Activated CD4-positive, CD25-positive, alpha-beta regulatory T cell (primary cell): ENCODE data around the gene RIMBP2.
"Not testable (repeated sequence)": the region's sequence is repeated elsewhere in the genome, so short reads cannot be mapped to it uniquely, and the experiment has no call there.

Experiments used
- DNase-seq, 4 experiments: peaks; one replicate each; lab custom pipeline; 2025; lab: John Stamatoyannopoulos, UW

RIMBP2 gene

GRCh38 chr12:130602251-130602650 is 113.8 kb downstream of the RIMBP2 start:
- no peak for DNase-seq

- DNase-seq = no peak
Measured at GRCh38 chr12:130601327-130601726, 114.8 kb downstream of the RIMBP2 start.

- DNase-seq = no peak
Measured at GRCh38 chr12:130596241-130596640, 119.9 kb downstream of the RIMBP2 start.

GRCh38 chr12:130595566-130595965 is 120.5 kb downstream of the RIMBP2 start:
- no peak for DNase-seq

GRCh38 chr12:130593056-130593455 is 123.0 kb downstream of the RIMBP2 start:
- DNase-seq = no peak

- DNase-seq = no peak
Measured at GRCh38 chr12:130592641-130593040, 123.5 kb downstream of the RIMBP2 start.

GRCh38 chr12:130591736-130592135 is 124.4 kb downstream of the RIMBP2 start:
- DNase-seq = no peak

- DNase-seq = no peak
Measured at GRCh38 chr12:130590685-130591084, 125.4 kb downstream of the RIMBP2 start.

GRCh38 chr12:130589540-130590317 is 126.4 kb downstream of the RIMBP2 start:
- no peak for DNase-seq

- no peak for DNase-seq
Measured at GRCh38 chr12:130588696-130589539, 127.2 kb downstream of the RIMBP2 start.

- no peak for DNase-seq
Measured at GRCh38 chr12:130587966-130588365, 128.1 kb downstream of the RIMBP2 start.

GRCh38 chr12:130584475-130584874 is 131.6 kb downstream of the RIMBP2 start:
- not testable (repeated sequence) for DNase-seq

GRCh38 chr12:130583800-130584199 is 132.3 kb downstream of the RIMBP2 start:
- DNase-seq = no peak

GRCh38 chr12:130583317-130583716 is 132.8 kb downstream of the RIMBP2 start:
- DNase-seq = no peak

GRCh38 chr12:130582286-130582685 is 133.8 kb downstream of the RIMBP2 start:
- no peak for DNase-seq

- DNase-seq = no peak
Measured at GRCh38 chr12:130581782-130582181, 134.3 kb downstream of the RIMBP2 start.

- DNase-seq = no peak
Measured at GRCh38 chr12:130579231-130579630, 136.9 kb downstream of the RIMBP2 start.

- DNase-seq = no peak
Measured at GRCh38 chr12:130577351-130577750, 138.7 kb downstream of the RIMBP2 start.

GRCh38 chr12:130576371-130576816 is 139.7 kb downstream of the RIMBP2 start:
- no peak for DNase-seq

- no peak for DNase-seq
Measured at GRCh38 chr12:130574402-130574801, 141.7 kb downstream of the RIMBP2 start.

GRCh38 chr12:130573766-130574165 is 142.3 kb downstream of the RIMBP2 start:
- DNase-seq = no peak

- no peak for DNase-seq
Measured at GRCh38 chr12:130573235-130573634, 142.9 kb downstream of the RIMBP2 start.

GRCh38 chr12:130572553-130572952 is 143.5 kb downstream of the RIMBP2 start:
- no peak for DNase-seq
